Natural killer cell (primary cell): ENCODE measurements around the gene ARHGAP30. TPM values are rescaled to one million over a fixed set of nuclear protein-coding genes. Genes with fewer than 3 reads are reported as not detected.

Source experiments
- ATAC-seq, 3 donors: fragments of 150-1000 bp in 2 of 3; fragments of 200-7000 bp in 1 of 3; cut with Tn5 transposase; 1 replicate in 1 of 3; 2 replicates in 2 of 3; pipeline ENCODE4 v1.10.0; 2021; ENCODE audit warnings: mild to moderate bottlenecking in 2 of 3, moderate library complexity in 2 of 3
- DNase-seq, 2 donors: peaks; one replicate each; pipeline versions ENCODE4 v3.0.0 to v3.0.0-alpha.2; 2013 to 2021; ENCODE audit warnings: mixed read lengths in 1 of 2
- H3K27ac ChIP-seq: one replicate; pipeline ENCODE4 v1.5.1; 2013; ENCODE audit warnings: mild to moderate bottlenecking, low read length
- H3K27me3 ChIP-seq: one replicate; pipeline ENCODE4 v1.6.1; 2013; ENCODE audit warnings: low read length; ENCODE audit not compliant: control insufficient read depth, insufficient read depth
- H3K36me3 ChIP-seq: one replicate; pipeline ENCODE4 v1.6.1; 2013; ENCODE audit warnings: low read length; ENCODE audit not compliant: control insufficient read depth, insufficient read depth
- H3K4me1 ChIP-seq: one replicate; pipeline ENCODE4 v1.6.1; 2013; ENCODE audit warnings: low read length; ENCODE audit not compliant: control insufficient read depth, insufficient read depth
- H3K4me3 ChIP-seq: one replicate; pipeline ENCODE4 v1.5.1; 2013; ENCODE audit warnings: low read length
- H3K9me3 ChIP-seq: one replicate; pipeline ENCODE4 v1.6.1; 2013; ENCODE audit warnings: low read length; ENCODE audit not compliant: control insufficient read depth, insufficient read depth
- H3K27ac Mint-ChIP-seq, 2 donors: one replicate each; pipeline ENCODE4 v1.8.0; 2022; ENCODE audit warnings: mild to moderate bottlenecking in 2 of 2, mixed read lengths in 2 of 2, moderate library complexity in 1 of 2
- H3K27me3 Mint-ChIP-seq, 2 donors: one replicate each; pipeline ENCODE4 v1.8.0; 2022; ENCODE audit warnings: low read depth in 2 of 2, mixed read lengths in 2 of 2
- H3K36me3 Mint-ChIP-seq: one replicate; pipeline ENCODE4 v1.8.0; 2022; ENCODE audit warnings: mixed read lengths
- H3K4me1 Mint-ChIP-seq, 2 donors: one replicate each; pipeline ENCODE4 v1.8.0; 2022; ENCODE audit warnings: mixed read lengths in 2 of 2
- H3K4me3 Mint-ChIP-seq: one replicate; pipeline ENCODE4 v1.8.0; 2022; ENCODE audit warnings: mild to moderate bottlenecking, moderate library complexity, mixed read lengths
- H3K9me3 Mint-ChIP-seq, 2 donors: one replicate each; pipeline ENCODE4 v1.8.0; 2022; ENCODE audit warnings: mixed read lengths in 2 of 2
- CTCF ChIP-seq: fragments of 200-600 bp; IDR thresholded peaks from one replicate; pipeline ENCODE4 v1.8.0; 2022; ENCODE audit warnings: antibody characterized with exemption
- WGBS: methylation state at CpG from one replicate; pipeline ENCODE4 v1.1.7; 2013; ENCODE audit warnings: missing lambda C conversion rate; ENCODE audit not compliant: insufficient coverage; 5-methylcytosine and 5-hydroxymethylcytosine counted together
- intact Hi-C: fragments of 100-400 bp; cut with micrococcal nuclease; formaldehyde crosslinking; loops from one replicate; pipeline ENCODE4 v1.14.2; 2022
- total RNA-seq, 4 donors: library from RNA; stranded (reverse); fragments of 120-200 nt in 1 of 4; gene quantifications; one replicate each; pipeline versions ENCODE4 v1.2.3 to v1.2.4, GENCODE V29; 2013 to 2022

Gene ARHGAP30
- total RNA-seq, 3 donors from 2014 or later (not counting 1 experiment from before 2014, with no cell fraction given), result 246 to 310 (median 272) TPM

- H3K9me3 Mint-ChIP-seq, result no peaks in the 10 kb centered on the region
- DNase-seq (no peak), ATAC-seq (no peak)
- no peak for TF ChIP-seq CTCF
- Histone ChIP-seq H3K4me3 (no peak overlapping the region), H3K36me3 (peaks cover 42% of the 10 kb centered on the region), H3K27me3 (no peaks in the 10 kb centered on the region), H3K9me3 (no peaks in the 10 kb centered on the region), H3K4me1 (peaks cover 67% of the 10 kb centered on the region), H3K27ac (no peak overlapping the region)
- peaks cover 57 to 70% of the 10 kb centered on the region in 2 donors for H3K4me1 Mint-ChIP-seq
- WGBS, result 89% methylated on average over 1 of the region's 4 CpGs
- H3K27ac Mint-ChIP-seq, result peak overlapping the region; percentile 89
- no peaks in the 10 kb centered on the region for H3K36me3 Mint-ChIP-seq
- H3K4me3 Mint-ChIP-seq, result no peak overlapping the region
- no peaks in the 10 kb centered on the region for H3K27me3 Mint-ChIP-seq
- intact Hi-C loops, result no loop called here
Measured at GRCh38 chr1:161061419-161061818, 8.3 kb downstream of the ARHGAP30 start.

- H3K27ac Mint-ChIP-seq, result peak overlapping the region; percentile 82
- TF ChIP-seq CTCF, result no peak
Measured at GRCh38 chr1:161059293-161059692, 10.4 kb downstream of the ARHGAP30 start.

GRCh38 chr1:161054805-161055204 lies 14.9 kb downstream of the ARHGAP30 start:
- no peak overlapping the region for H3K27ac Mint-ChIP-seq
- no peaks in the 10 kb centered on the region for H3K27me3 Mint-ChIP-seq
- intact Hi-C loops, result no loop called here

More at GRCh38 chr1:161059293-161059692, 10.4 kb downstream of the ARHGAP30 start:
- H3K4me1 ChIP-seq, result peaks cover 49% of the 10 kb centered on the region
- Mint-ChIP-seq H3K9me3 (no peaks in the 10 kb centered on the region), H3K36me3 (no peaks in the 10 kb centered on the region), H3K4me1 (peaks cover 57 to 61% of the 10 kb centered on the region in 2 donors), H3K27me3 (no peaks in the 10 kb centered on the region), H3K4me3 (peak overlapping the region; percentile 25)
- no peak for DNase-seq
- WGBS, result 92% methylated on average over 2 of the region's 6 CpGs
- no peak overlapping the region for H3K27ac ChIP-seq
- no peak for ATAC-seq
- no peaks in the 10 kb centered on the region for H3K27me3 ChIP-seq
- peaks cover 58% of the 10 kb centered on the region for H3K36me3 ChIP-seq
- H3K9me3 ChIP-seq, result no peaks in the 10 kb centered on the region
- H3K4me3 ChIP-seq, result no peak overlapping the region
- intact Hi-C loops, result no loop called here

More at GRCh38 chr1:161054805-161055204, 14.9 kb downstream of the ARHGAP30 start:
- Mint-ChIP-seq H3K4me3 (no peak overlapping the region), H3K4me1 (peaks cover 40 to 47% of the 10 kb centered on the region in 2 donors), H3K9me3 (no peaks in the 10 kb centered on the region), H3K36me3 (peaks cover 15% of the 10 kb centered on the region)
- H3K36me3 ChIP-seq, result peaks cover 83% of the 10 kb centered on the region
- no peak for DNase-seq
- H3K4me3 ChIP-seq, result no peak overlapping the region
- ATAC-seq, result no peak
- no peaks in the 10 kb centered on the region for H3K27me3 ChIP-seq
- no peak for TF ChIP-seq CTCF
- H3K4me1 ChIP-seq, result peaks cover 23% of the 10 kb centered on the region
- WGBS, result 93% methylated on average over 7 of the region's 7 CpGs
- no peaks in the 10 kb centered on the region for H3K9me3 ChIP-seq
- no peak overlapping the region for H3K27ac ChIP-seq
